Central memory CD8-positive, alpha-beta T cell (primary cell): ENCODE measurements around the gene STIP1.

ENCODE experiments used
- ATAC-seq: fragments of 150-1000 bp; cut with Tn5 transposase; replicated peaks from 2 replicates; pipeline ENCODE4 v1.10.0; 2022; ENCODE audit warnings: mild to moderate bottlenecking, moderate FRiP score, moderate number of reproducible peaks; ENCODE audit not compliant: poor library complexity, severe bottlenecking; ENCODE audit errors: extremely low read depth
- DNase-seq, 2 donors: peaks; one replicate each; pipeline ENCODE4 v3.0.0; 2021; ENCODE audit warnings: low spot score in 2 of 2
- H3K27ac Mint-ChIP-seq: one replicate; pipeline ENCODE4 v1.8.0; 2022; ENCODE audit warnings: low read depth, mild to moderate bottlenecking, moderate library complexity, mixed read lengths
- H3K27me3 Mint-ChIP-seq: one replicate; pipeline ENCODE4 v1.8.0; 2022; ENCODE audit warnings: mixed read lengths
- H3K36me3 Mint-ChIP-seq: one replicate; pipeline ENCODE4 v1.8.0; 2022; ENCODE audit warnings: mild to moderate bottlenecking, moderate library complexity, mixed read lengths; ENCODE audit not compliant: insufficient read depth
- H3K4me1 Mint-ChIP-seq: one replicate; pipeline ENCODE4 v1.8.0; 2022; ENCODE audit warnings: mixed read lengths
- H3K4me3 Mint-ChIP-seq: one replicate; pipeline ENCODE4 v1.8.0; 2022; ENCODE audit warnings: mild to moderate bottlenecking, moderate library complexity, mixed read lengths
- H3K9me3 Mint-ChIP-seq: one replicate; pipeline ENCODE4 v1.8.0; 2022; ENCODE audit warnings: mixed read lengths

The STIP1 gene

DNA sequence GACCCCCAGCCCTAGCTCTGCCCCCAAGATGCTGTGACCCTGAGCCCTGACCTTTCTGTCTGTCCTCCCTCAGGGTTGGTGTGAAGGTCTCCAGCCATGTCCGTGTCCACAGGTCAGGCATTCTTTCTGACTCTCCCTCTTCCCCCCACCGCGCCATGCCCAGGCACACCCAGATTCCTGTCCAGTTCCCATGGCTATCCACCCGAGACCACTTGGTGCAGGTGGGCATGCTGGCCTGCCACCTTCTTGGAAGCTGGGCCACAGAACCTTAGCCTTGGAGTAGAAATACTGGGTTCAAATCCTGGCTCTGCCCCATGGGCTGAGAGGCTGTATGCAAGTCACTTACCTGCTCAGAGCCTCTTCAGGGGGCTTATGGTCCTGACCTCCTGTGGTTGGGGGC, 63.1 kb downstream of the STIP1 start:
- Mint-ChIP-seq H3K9me3 (no peaks in the 10 kb centered on the region), H3K36me3 (peaks cover 14% of the 10 kb centered on the region), H3K27ac (no peak overlapping the region), H3K4me1 (peaks cover 45% of the 10 kb centered on the region), H3K27me3 (no peaks in the 10 kb centered on the region), H3K4me3 (no peak overlapping the region)
- DNase-seq, result no peak
- ATAC-seq, result no peak

DNA sequence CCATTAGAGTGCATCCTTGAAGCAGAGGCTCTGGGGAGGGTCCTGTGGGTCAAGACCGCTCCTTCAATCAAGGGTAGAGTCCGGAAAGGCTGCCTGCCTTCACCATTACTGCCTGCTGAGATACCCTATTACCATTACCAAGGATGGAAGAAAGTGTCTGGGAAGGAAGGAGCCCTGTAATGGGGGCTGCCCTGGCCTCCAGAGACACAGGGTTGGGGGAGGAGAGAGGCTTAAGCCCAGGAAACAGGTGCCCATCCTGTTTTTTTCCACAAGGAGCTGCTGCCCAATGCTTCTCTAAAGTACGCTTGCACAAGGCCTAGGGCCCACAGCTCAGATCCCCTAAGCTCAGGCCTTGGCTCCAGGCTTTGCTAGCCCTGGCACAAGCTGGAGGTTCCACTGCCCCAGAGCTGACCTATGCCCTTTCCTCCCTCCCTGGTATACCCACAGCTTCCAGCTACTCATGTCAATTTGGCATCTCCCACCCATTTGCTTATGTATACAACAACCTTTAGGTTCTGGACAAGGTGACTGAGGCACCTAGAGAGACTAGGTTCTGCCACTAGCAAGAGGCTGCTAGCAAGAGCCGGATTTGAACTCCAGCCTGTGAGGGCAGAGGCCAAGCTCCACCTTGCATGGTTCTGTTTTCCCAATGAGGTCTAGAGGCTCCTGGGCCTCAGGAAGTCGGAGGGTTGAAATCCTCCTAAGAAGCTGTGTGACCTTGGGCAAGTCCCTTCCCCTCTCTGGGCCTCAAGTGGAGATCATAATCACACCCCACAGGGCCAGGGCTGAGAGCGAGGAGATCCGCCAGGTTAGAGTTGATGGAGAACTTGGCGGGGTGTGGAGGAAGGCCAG, 63.8 kb downstream of the STIP1 start:
- ATAC-seq (no peak), DNase-seq (no peak)
- H3K4me3 Mint-ChIP-seq, result peak overlapping the region; percentile 42
- H3K36me3 Mint-ChIP-seq, result peaks cover 14% of the 10 kb centered on the region
- H3K9me3 Mint-ChIP-seq, result no peaks in the 10 kb centered on the region
- H3K4me1 Mint-ChIP-seq, result peaks cover 44% of the 10 kb centered on the region
- no peaks in the 10 kb centered on the region for H3K27me3 Mint-ChIP-seq
- H3K27ac Mint-ChIP-seq, result no peak overlapping the region

DNA sequence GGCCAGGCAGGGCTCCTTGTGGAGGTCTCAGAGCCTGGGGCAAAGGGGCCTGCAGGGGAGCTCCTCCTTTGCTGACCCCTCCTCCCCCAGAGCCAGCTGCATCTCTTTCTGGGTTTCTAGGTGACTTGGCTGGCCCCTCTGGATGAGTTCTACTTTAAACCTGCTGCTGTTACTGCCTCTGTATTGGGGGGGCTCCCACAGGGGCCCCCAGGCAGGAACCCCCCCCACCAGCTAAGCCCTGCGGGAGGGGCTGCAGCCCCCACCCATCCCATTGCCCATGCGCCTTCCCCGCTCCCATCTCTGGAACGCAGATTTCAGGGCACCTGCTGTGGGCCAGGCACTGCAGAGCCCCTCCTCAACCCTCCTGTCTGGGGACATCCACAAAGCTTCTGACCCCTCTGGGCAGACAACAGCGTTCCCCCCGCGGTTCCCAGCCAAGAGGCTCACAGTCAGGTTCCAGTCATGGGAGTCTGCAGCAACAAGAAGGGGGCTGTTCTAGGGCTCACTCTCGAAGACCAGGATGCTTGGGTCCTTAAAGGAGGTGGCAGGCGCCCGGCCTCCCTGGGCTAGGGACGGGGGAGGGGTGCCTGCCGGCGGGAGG, 64.5 kb downstream of the STIP1 start:
- peaks cover 37% of the 10 kb centered on the region for H3K4me1 Mint-ChIP-seq
- H3K27me3 Mint-ChIP-seq, result no peaks in the 10 kb centered on the region
- H3K36me3 Mint-ChIP-seq, result peaks cover 10% of the 10 kb centered on the region
- DNase-seq (no peak), ATAC-seq (no peak)
- peak overlapping the region; percentile 91 for H3K4me3 Mint-ChIP-seq
- H3K27ac Mint-ChIP-seq, result no peak overlapping the region
- no peaks in the 10 kb centered on the region for H3K9me3 Mint-ChIP-seq

DNA sequence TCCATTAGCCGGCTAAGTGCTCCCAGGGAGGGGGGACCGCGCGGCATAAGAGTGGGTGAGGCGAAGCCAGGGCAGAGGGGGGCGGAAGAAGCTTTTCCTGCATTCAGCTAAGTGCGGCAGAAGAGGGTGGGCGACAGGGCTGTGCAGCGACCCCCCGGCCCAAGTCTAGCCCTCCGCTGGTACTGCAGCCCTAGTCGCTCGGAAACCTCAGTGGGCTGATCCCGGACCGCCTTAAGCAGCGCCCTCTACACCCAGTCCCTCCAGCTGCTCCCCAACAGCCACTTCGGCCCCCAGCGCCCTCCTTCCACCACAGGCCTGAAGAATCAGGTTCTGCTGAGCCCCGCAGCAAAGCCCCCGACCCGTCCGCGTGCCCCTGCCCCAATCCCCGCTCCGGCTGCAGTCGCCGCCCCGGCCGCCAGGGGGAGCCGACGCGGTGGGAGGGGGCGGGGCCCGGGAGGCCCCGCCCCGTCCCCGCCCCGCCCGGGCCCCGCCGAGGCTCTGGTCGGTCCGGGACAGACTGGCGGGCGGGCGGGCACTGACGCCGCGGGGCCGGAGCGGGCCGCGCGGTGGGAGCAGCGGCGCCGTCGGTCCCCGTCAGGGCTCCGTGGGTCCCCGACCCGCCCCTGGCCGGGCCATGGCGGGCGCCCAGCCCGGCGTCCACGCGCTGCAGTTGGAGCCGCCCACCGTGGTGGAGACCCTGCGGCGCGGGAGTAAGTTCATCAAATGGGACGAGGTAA, 65.2 kb downstream of the STIP1 start, which contains the start of gene PLCB3:
PLCB3 (plus strand) TSS at position 515 of the 737 bp plus-strand sequence; CDS start at position 635, 120 bp downstream.
- H3K4me3 Mint-ChIP-seq, result peak within 1 kb of the TSS; percentile 91
- peak; percentile 50 for ATAC-seq
- H3K36me3 Mint-ChIP-seq, result peaks cover 6% of the 10 kb centered on the region
- peak within 1 kb of the TSS; percentile 87 for H3K27ac Mint-ChIP-seq
- peaks cover 30% of the 10 kb centered on the region for H3K4me1 Mint-ChIP-seq
- DNase-seq, result peak in 1 of 2 donors; percentile 50
- no peaks in the 10 kb centered on the region for H3K27me3 Mint-ChIP-seq
- no peaks in the 10 kb centered on the region for H3K9me3 Mint-ChIP-seq

DNA sequence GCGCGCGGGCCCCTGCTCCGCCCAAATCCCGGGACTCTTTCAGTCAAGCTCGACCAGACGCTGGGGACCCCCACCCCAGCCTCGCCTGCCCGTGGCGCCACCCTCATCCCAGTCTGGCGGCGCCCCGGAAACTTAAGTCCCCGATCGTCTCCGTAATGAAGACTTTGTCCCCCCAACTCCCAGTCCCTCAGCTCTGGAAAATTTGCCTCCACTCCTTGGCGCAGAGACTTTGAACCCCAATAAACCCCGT, 65.7 kb downstream of the STIP1 start:
- H3K9me3 Mint-ChIP-seq, result no peaks in the 10 kb centered on the region
- ATAC-seq (no peak), DNase-seq (no peak)
- H3K27ac Mint-ChIP-seq, result peak overlapping the region; percentile 87
- H3K4me3 Mint-ChIP-seq, result peak overlapping the region; percentile 91
- H3K36me3 Mint-ChIP-seq, result peaks cover 6% of the 10 kb centered on the region
- H3K4me1 Mint-ChIP-seq, result peaks cover 30% of the 10 kb centered on the region
- no peaks in the 10 kb centered on the region for H3K27me3 Mint-ChIP-seq

DNA sequence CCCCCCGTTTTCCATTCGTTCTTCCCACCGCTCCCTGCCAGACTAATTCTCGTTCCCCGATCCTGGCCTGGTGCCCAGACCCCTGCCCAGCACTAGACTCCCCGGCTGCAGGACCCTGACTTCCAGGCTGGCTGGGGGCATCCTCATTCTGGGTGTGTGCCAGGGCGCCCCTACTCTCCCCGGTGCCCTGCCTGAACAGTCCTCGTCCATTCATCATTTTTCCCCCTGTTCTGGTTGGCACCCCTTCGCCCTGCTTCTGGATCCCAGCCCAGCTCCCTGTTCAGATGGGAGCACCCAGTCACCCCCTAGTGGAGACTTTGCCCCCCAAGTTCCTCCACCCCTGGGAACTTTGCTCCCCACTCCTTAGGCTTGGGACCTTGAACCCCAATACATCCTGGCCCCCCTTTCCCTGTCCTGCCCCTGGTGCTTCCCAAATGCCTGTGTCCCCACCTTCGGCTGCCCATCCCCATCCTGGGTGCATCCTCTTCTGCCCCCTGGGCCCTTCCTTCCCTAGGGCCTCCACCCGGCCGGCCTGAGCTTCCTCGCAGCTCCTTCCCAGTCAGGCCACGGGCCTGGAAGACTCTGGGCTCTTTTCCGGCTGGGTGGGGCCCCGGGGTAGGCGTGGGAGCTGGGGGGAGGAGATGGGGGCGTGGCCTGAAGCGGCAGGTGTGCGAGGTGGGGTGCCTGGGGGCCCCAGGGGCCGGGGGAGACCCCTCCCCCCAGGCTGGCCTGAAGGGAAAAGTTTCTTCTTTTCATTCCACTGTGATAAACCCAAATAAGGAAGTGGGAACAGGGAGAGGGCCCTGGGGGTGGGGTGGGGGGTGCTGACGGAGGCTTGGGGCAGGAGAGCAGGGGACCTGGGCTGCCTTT, 66.3 kb downstream of the STIP1 start:
- H3K27ac Mint-ChIP-seq, result peak overlapping the region; percentile 87
- H3K27me3 Mint-ChIP-seq, result no peaks in the 10 kb centered on the region
- peaks cover 6% of the 10 kb centered on the region for H3K36me3 Mint-ChIP-seq
- H3K9me3 Mint-ChIP-seq, result no peaks in the 10 kb centered on the region
- DNase-seq, result no peak
- H3K4me3 Mint-ChIP-seq, result peak overlapping the region; percentile 91
- H3K4me1 Mint-ChIP-seq, result peaks cover 24% of the 10 kb centered on the region
- no peak for ATAC-seq

DNA sequence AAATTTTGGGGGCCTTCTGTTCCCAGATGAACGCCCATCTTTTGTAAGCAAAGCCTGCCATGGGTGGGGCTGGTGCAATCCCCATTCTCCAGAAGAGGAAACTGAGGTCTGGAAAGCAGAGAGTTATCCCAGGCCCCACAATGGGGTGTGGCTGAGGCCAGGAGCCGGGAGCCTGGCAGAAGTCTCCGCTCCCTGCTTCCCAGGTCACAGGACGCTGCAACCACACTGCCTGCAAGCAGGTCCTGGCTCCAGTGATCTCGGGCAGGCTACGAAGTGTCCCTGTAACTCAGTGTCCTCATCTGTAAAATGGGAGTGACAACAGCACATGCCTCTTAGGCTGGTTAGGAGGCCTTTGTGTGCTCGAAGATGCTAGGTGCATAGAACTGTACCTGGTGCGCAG, 67.1 kb downstream of the STIP1 start:
- ATAC-seq (no peak), DNase-seq (no peak)
- Mint-ChIP-seq H3K27ac (no peak overlapping the region), H3K27me3 (no peaks in the 10 kb centered on the region), H3K4me1 (peaks cover 16% of the 10 kb centered on the region), H3K36me3 (peaks cover 10% of the 10 kb centered on the region), H3K9me3 (no peaks in the 10 kb centered on the region), H3K4me3 (peak overlapping the region; percentile 91)

DNA sequence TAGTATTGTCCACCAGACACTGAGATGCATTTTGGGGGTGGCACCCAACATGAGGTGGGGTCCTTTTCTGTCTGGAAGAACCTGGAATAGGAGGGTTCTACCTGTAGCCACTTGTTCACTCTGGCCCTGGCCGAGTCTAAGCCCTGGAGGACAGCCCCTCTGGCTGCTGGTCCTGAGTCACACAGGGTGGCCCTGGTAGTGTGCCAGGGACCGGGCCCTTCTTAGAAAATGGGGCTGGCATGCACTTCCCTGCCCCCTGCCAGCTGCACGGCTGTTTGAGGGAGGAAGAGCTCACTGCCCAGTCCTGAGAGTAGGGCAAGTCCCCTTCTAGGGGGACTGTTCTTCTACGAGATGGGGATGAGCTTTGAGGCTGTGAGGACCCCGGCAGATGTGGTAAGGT, 67.5 kb downstream of the STIP1 start:
- H3K4me1 Mint-ChIP-seq, result peaks cover 12% of the 10 kb centered on the region
- no peak overlapping the region for H3K4me3 Mint-ChIP-seq
- H3K9me3 Mint-ChIP-seq, result no peaks in the 10 kb centered on the region
- peaks cover 10% of the 10 kb centered on the region for H3K36me3 Mint-ChIP-seq
- no peaks in the 10 kb centered on the region for H3K27me3 Mint-ChIP-seq
- H3K27ac Mint-ChIP-seq, result no peak overlapping the region
- ATAC-seq (no peak), DNase-seq (no peak)
